Stimulated activated CD4-positive, alpha-beta T cell treated with anti-CD3 and anti-CD28 coated beads, Interleukin-15, amount 100 ng/mL, for 48 hours (primary cell): ENCODE results near the gene RAB31.

Experiments used
- DNase-seq, 2 donors: peaks; one replicate each; pipeline ENCODE4 v3.0.0-alpha.2; 2020; ENCODE audit warnings: low read depth in 2 of 2

The RAB31 gene

GRCh38 chr18:9738266-9738969 is 30.3 kb downstream of the RAB31 start:
- no peak for DNase-seq

- DNase-seq: no peak
Measured at GRCh38 chr18:9739516-9739915, 31.4 kb downstream of the RAB31 start.

- no peak for DNase-seq
Measured at GRCh38 chr18:9740071-9740470, 32.0 kb downstream of the RAB31 start.

- no peak for DNase-seq
Measured at GRCh38 chr18:9741406-9741792, 33.3 kb downstream of the RAB31 start.

GRCh38 chr18:9741793-9742523 is 33.9 kb downstream of the RAB31 start:
- DNase-seq: no peak

GRCh38 chr18:9742524-9743131 is 34.5 kb downstream of the RAB31 start:
- DNase-seq: no peak

DNA sequence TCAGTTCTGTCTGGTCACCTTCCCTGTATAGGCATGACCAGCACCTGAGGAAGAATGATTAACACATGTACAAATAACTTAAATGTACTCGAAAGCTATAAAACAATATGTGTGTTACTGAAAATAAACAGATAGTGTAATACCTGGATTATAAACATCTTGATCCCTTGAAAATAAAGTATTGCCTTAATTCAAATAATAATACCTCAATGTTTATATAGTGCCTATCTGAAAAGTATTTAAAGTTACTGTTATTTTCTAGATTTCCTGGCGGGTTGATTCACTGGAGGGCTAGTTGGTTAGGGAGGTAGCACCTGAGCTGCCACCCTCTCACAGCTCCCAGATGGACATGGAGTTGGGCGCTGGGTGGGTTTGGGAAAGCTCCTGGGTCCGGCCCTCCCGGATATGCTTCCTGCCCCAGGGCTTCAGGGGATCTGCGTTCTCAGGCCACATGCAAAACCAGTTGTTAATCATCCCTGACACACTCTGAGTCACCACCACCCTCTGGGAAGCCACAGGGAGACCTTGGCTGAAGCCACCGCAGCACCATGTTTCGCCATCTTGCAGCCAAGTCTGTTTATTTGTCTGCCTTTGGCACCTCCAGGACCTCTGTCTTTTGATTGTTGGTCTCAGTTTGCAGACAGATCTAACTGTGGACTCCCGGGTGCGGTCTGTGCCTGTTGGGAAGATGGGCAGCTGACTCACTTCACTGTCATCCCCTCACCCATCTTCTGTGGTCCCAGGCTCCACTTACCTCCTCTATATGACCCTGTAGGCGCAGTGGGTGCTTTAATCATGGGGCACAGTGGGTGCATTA is 35.3 kb downstream of the RAB31 start:
- DNase-seq: no peak

DNA sequence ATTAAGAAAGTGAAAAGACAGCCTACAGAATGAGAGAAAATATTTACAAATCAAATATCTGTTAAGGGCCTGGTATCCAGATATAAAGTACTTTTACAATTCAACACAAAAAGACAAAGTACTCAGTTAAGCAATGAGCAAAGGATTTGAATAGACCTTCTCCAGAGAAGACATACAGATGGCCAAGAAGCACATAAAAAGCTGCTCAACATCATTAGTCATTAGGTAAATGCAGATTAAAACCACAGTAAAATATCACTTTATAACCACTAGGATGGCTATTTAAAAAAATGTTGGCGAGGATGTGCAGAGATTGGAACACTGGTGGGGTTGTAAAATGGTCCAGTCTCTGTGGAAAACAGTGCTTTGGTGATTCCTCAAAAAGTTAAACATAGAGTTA is 38.9 kb downstream of the RAB31 start:
- no peak for DNase-seq

- DNase-seq: no peak
Measured at GRCh38 chr18:9749611-9750010, 41.5 kb downstream of the RAB31 start.

GRCh38 chr18:9750112-9750511 is 42.0 kb downstream of the RAB31 start:
- no peak for DNase-seq

- no peak for DNase-seq
Measured at GRCh38 chr18:9750606-9751304, 42.7 kb downstream of the RAB31 start.

DNA sequence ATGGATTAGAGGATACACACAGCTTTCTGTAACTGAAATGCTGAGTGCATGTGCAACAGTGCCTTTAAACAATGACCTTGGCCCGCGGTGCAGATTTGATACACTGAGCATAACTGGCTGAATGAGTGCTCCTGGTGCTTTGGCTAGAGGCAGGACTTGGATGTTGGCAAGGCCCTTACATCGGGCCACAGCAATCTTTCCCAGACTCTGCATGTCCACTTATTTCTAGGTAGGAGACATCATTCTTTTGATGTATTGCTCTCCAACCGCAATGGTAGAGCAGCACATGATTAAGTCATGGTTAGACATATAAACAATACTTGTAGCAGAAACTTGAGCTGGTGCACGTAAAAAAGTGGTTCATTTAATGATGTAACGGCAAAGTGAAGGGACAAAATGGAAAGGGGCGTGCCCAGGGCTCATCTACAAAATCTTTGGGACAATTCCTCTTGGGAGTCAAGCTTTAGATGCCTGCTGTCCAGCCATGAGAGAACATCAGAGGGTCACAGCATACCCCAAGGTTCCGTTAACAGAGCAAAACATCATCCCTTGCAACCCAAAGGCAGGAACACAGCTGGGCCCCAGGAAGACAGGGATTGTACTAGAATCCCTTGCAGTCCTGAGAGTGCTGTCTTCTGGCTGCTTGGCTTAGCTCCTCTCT is 43.4 kb downstream of the RAB31 start:
- DNase-seq: no peak

- DNase-seq: no peak
Measured at GRCh38 chr18:9753846-9754245, 45.7 kb downstream of the RAB31 start.

- DNase-seq: no peak
Measured at GRCh38 chr18:9755110-9755509, 47.0 kb downstream of the RAB31 start.

GRCh38 chr18:9755615-9756014 is 47.5 kb downstream of the RAB31 start:
- DNase-seq: no peak

DNA sequence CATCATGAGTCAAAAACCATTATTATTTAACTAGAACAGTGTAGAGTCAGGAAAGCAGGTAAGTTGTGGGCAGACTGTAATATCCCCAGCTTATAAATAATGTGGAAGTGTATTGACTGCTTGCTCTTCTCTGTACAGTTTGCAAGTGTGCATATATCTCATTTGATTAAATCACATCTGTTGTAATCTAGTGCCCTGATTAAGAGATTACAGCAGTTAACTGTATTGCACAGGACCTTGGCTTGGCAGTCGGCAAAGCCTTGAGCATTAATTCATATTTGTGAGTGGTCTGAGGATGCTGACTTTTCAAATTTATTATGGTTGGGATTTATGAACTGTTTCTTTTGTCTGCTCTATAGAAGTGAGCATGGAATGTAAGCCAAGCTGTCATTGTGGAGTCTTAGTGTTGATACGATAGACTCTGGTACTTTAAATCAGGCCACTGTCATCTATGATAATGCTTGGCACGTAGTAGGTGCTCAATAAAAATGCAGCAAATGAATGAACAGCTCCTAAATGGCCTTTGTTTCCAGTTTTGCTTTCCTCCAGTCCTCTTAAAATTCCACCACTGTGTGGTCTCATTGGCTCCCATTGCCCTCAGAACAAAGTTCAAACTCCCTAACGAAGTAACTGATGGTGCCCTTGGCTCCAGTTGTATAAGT is 48.3 kb downstream of the RAB31 start:
- no peak for DNase-seq

DNA sequence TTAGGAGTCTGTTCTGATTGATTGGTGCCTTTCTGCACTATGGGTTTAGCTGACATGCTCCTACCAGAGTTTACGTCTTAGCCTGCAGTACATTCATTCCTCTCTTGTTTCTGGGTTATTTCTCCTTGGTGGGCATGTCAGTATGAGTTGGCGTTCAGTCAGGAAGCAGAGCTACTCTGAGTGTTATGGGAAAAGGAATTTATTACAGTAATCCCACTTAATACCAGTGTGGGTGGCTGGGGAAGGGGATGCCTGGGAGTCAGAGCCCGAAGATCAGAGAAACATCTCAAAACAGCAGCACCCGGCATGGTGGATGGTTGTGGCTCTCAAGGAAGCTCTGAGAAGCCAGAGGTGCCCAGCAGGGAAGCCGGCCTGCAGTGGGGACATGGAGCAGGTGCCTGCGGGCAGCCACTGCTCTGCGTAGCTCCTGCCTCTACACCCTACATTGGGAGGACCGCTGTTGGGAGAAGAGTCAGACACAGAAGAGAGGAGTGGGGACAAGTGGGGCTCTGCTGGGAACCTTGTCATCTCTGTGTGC is 48.9 kb downstream of the RAB31 start:
- no peak for DNase-seq

GRCh38 chr18:9757827-9758621 is 49.9 kb downstream of the RAB31 start:
- DNase-seq: no peak

GRCh38 chr18:9758624-9759075 is 50.5 kb downstream of the RAB31 start:
- no peak for DNase-seq
